K562 (cell line): ENCODE data around the gene FYB1. TPM values are rescaled to one million over a fixed set of nuclear protein-coding genes. Genes with fewer than 3 reads are reported as not detected.

Experiments
- ARID3A ChIP-seq: IDR thresholded peaks from 2 replicates; pipeline ENCODE4 v1.6.1; 2012; ENCODE audit warnings: low read depth, low read length, improper control_type of control experiment, borderline replicate concordance
- CBFA2T3 ChIP-seq: fragments of 450-650 bp; IDR thresholded peaks from 2 replicates; pipeline ENCODE4 v1.6.1; 2017
- ELF4 ChIP-seq: fragments of 450-650 bp; formaldehyde crosslinking; IDR thresholded peaks from 2 replicates; pipeline ENCODE4 v1.4.0; 2022; ENCODE audit warnings: missing genetic modification characterization
- EWSR1 ChIP-seq: fragments of 450-650 bp; IDR thresholded peaks from 2 replicates; pipeline ENCODE4 v1.6.1; 2018; ENCODE audit warnings: borderline replicate concordance, mild to moderate bottlenecking, low read depth, moderate library complexity; ENCODE audit not compliant: partially characterized antibody
- FOXA3 ChIP-seq, 2 experiments: fragments of 450-650 bp in 1 of 2; sonication (generic) in 1 of 2; formaldehyde crosslinking; IDR thresholded peaks in 1 of 2; conservative IDR thresholded peaks in 1 of 2; 2 replicates each; pipeline versions ENCODE4 v1.4.0 to v1.8.0; 2020 to 2022; ENCODE audit warnings: mild to moderate bottlenecking in 2 of 2, missing genetic modification reagents in 1 of 2
- KDM1A ChIP-seq, 2 experiments: fragments of 450-650 bp; IDR thresholded peaks; 2 replicates each; pipeline ENCODE4 v1.6.1; 2016; ENCODE audit warnings: mild to moderate bottlenecking in 2 of 2
- MCM3 ChIP-seq: fragments of 450-650 bp; IDR thresholded peaks from 2 replicates; pipeline ENCODE4 v1.6.1; 2016
- MCM7 ChIP-seq, 2 experiments: fragments of 450-650 bp; IDR thresholded peaks; 2 replicates each; pipeline ENCODE4 v1.6.1; 2016 to 2018
- MECOM ChIP-seq: fragments of 250-450 bp; sonication (Bioruptor Pico); IDR thresholded peaks from 2 replicates; pipeline ENCODE4 v1.8.0; 2022; ENCODE audit warnings: inconsistent platforms
- MYC ChIP-seq, 2 experiments: fragments of 250-450 bp in 1 of 2; sonication (Bioruptor Pico) in 1 of 2; IDR thresholded peaks; 2 replicates each; pipeline versions ENCODE4 v1.5.1 to v1.6.1; 2012 to 2021; ENCODE audit warnings: low read depth in 2 of 2, borderline replicate concordance in 1 of 2, improper control_type of control experiment in 1 of 2, low read length in 1 of 2, mild to moderate bottlenecking in 1 of 2, moderate library complexity in 1 of 2
- NR1H2 ChIP-seq: sonication (generic); formaldehyde crosslinking; IDR thresholded peaks from 2 replicates; pipeline ENCODE4 v1.4.0; 2020; ENCODE audit warnings: mild to moderate bottlenecking, missing genetic modification reagents
- PCBP1 ChIP-seq: fragments of 200-400 bp; formaldehyde crosslinking; IDR thresholded peaks from 2 replicates; pipeline ENCODE4 v1.6.1; 2018; ENCODE audit warnings: mild to moderate bottlenecking, low read depth, low read length; ENCODE audit not compliant: poor library complexity, severe bottlenecking
- SMARCB1 ChIP-seq: IDR thresholded peaks from 2 replicates; pipeline ENCODE4 v1.6.1; 2011; ENCODE audit warnings: improper control_type of control experiment, low read depth; ENCODE audit not compliant: insufficient read length
- SMARCE1 ChIP-seq: fragments of 450-650 bp; IDR thresholded peaks from 2 replicates; pipeline ENCODE4 v1.7.1; 2016; ENCODE audit warnings: mild to moderate bottlenecking
- SMC3 ChIP-seq: conservative IDR thresholded peaks from 2 replicates; pipeline ENCODE4 v1.6.1; 2011; ENCODE audit warnings: low read depth, low read length, improper control_type of control experiment; ENCODE audit not compliant: insufficient read depth
- SREBF1 ChIP-seq: fragments of 150-350 bp; IDR thresholded peaks from 2 replicates; pipeline ENCODE4 v1.6.1; 2014; ENCODE audit warnings: antibody characterized with exemption, low read depth, low read length, borderline replicate concordance
- TFE3 ChIP-seq: fragments of 450-650 bp; formaldehyde crosslinking; IDR thresholded peaks from 2 replicates; pipeline ENCODE4 v1.4.0; 2020; ENCODE audit warnings: mild to moderate bottlenecking, mixed read lengths
- TRIM25 ChIP-seq: fragments of 450-650 bp; IDR thresholded peaks from 2 replicates; pipeline ENCODE4 v1.7.0; 2016; ENCODE audit warnings: borderline replicate concordance
- ZBTB43 ChIP-seq: sonication (generic); formaldehyde crosslinking; IDR thresholded peaks from 2 replicates; pipeline ENCODE4 v1.8.0; 2023; ENCODE audit warnings: mild to moderate bottlenecking, missing genetic modification reagents
- ZFP36 ChIP-seq: fragments of 150-350 bp; IDR thresholded peaks from 2 replicates; pipeline ENCODE4 v1.6.1; 2018; ENCODE audit warnings: low read length, low read depth; ENCODE audit not compliant: partially characterized antibody
- ZNF316 ChIP-seq: fragments of 450-650 bp; IDR thresholded peaks from 2 replicates; pipeline ENCODE4 v1.6.1; 2016
- ZNF551 ChIP-seq: fragments of 250-450 bp; sonication (Bioruptor Pico); IDR thresholded peaks from 2 replicates; pipeline ENCODE4 v1.5.0; 2021; ENCODE audit warnings: mild to moderate bottlenecking, moderate library complexity
- ZSCAN29 ChIP-seq: fragments of 450-650 bp; IDR thresholded peaks from 2 replicates; pipeline ENCODE4 v1.6.1; 2017
- polyA plus RNA-seq, 8 experiments: library from polyadenylated mRNA; depleted of rRNA in 4 of 8; stranded (reverse) in 5 of 8; unstranded in 3 of 8; fragments of >200 nt; fragmentation: Nextera tagmentation in 2 of 8; fragmentation: Illumina TruSeq in 1 of 8; extraction: Ambion mirVana in 2 of 8; extraction: Trizol in 1 of 8; gene quantifications; 2 replicates each; pipeline versions ENCODE4 v1.2.1 to v1.2.3, GENCODE V29; 2011 to 2014; ENCODE audit warnings: inconsistent platforms in 1 of 8, missing spikeins in 1 of 8
- total RNA-seq, 7 experiments: library from RNA; depleted of rRNA in 6 of 7; stranded (reverse); fragments of >200 nt in 6 of 7; fragmentation: Illumina TruSeq in 2 of 7; extraction: Trizol in 2 of 7; gene quantifications; 2 replicates each; pipeline versions ENCODE4 v1.2.1 to v1.2.3, GENCODE V29; 2011 to 2021; ENCODE audit warnings: low replicate concordance in 1 of 7

Gene FYB1
- total and polyA plus RNA-seq, 9 of the 15 experiments (the other 6 are each of a cell fraction or from before 2014, with no cell fraction given): 4.7 to 31.5 (median 9.7) TPM

GRCh38 chr5:39119404-39120051 lies 99.8 kb downstream of the FYB1 start (continued):
- TF ChIP-seq MYC (IDR thresholded peaks at IDR 0.05; ENCODE audit: low read depth, low read length) (no peak), MYC (CRISPR knock-in tag; IDR thresholded peaks at IDR 0.05; ENCODE audit: borderline replicate concordance, low read depth) (no peak), ZFP36 (no peak), MECOM (CRISPR knock-in tag) (no peak), ZNF551 (CRISPR knock-in tag) (no peak), CBFA2T3 (peak; percentile 19; the same call in 1 of the 2 replicates), SMARCB1 (no peak), EWSR1 (no peak), SMARCE1 (no peak), TRIM25 (0 out of 2 replicates have a peak, but pooled peaks have one; percentile 57), FOXA3 (CRISPR knock-in tag; conservative IDR thresholded peaks at IDR 0.05 in 1 of 2, IDR thresholded peaks at IDR 0.05 in 1 of 2) (no peak), ZBTB43 (no peak), ZSCAN29 (no peak), ARID3A (peak; percentile 91; the same call in 1 of the 2 replicates), ZNF316 (peak; percentile 99), ELF4 (CRISPR knock-in tag) (no peak), TFE3 (CRISPR knock-in tag) (no peak), MCM3 (no peak), SREBF1 (no peak), MCM7 (IDR thresholded peaks at IDR 0.05) (no peak), NR1H2 (CRISPR knock-in tag) (no peak), KDM1A (IDR thresholded peaks at IDR 0.05) (no peak), PCBP1 (no peak), SMC3 (no peak)
